Loucy (cell line): ENCODE data around the gene NDP.

Experiments used
- H2AFZ ChIP-seq: fragments of 200-600 bp; sonication (generic); 2 replicates; pipeline ENCODE4 v1.6.0; 2016; ENCODE audit warnings: antibody characterized with exemption, mild to moderate bottlenecking, low read length, moderate library complexity
- H3F3A ChIP-seq: fragments of 200-600 bp; 2 replicates; pipeline ENCODE4 v1.6.0; 2016; ENCODE audit warnings: antibody characterized with exemption, low read depth, mild to moderate bottlenecking
- H3K27me3 ChIP-seq: fragments of 200-600 bp; sonication (generic); 2 replicates; pipeline ENCODE4 v1.6.1; 2014; ENCODE audit warnings: low read length, mild to moderate bottlenecking; ENCODE audit not compliant: insufficient read depth, poor library complexity, severe bottlenecking
- H3K36me3 ChIP-seq: fragments of 200-600 bp; sonication (generic); 2 replicates; pipeline ENCODE4 v1.6.1; 2016; ENCODE audit warnings: low read length; ENCODE audit not compliant: insufficient read depth
- H3K4me1 ChIP-seq: fragments of 200-600 bp; sonication (generic); 2 replicates; pipeline ENCODE4 v1.5.1; 2014; ENCODE audit warnings: low read length, mild to moderate bottlenecking; ENCODE audit not compliant: insufficient read depth, poor library complexity, severe bottlenecking
- H3K4me2 ChIP-seq: fragments of 200-600 bp; sonication (generic); 2 replicates; pipeline ENCODE4 v1.6.0; 2014; ENCODE audit warnings: antibody characterized with exemption, low read length, low read depth, mild to moderate bottlenecking; ENCODE audit not compliant: poor library complexity, severe bottlenecking
- H3K4me3 ChIP-seq: fragments of 200-600 bp; sonication (generic); 2 replicates; pipeline ENCODE4 v1.5.1; 2014; ENCODE audit warnings: low read length, mild to moderate bottlenecking, mixed read lengths; ENCODE audit not compliant: poor library complexity, severe bottlenecking
- H3K79me2 ChIP-seq: fragments of 200-600 bp; sonication (generic); 2 replicates; pipeline ENCODE4 v1.6.1; 2014; ENCODE audit warnings: low read length; ENCODE audit not compliant: insufficient read depth
- H3K9ac ChIP-seq: fragments of 200-600 bp; sonication (generic); 2 replicates; pipeline ENCODE4 v1.6.0; 2014; ENCODE audit warnings: mild to moderate bottlenecking, low read depth, low read length, moderate library complexity; ENCODE audit not compliant: poor library complexity, severe bottlenecking
- H3K9me2 ChIP-seq: fragments of 200-600 bp; sonication (generic); replicated peaks from 2 replicates; pipeline ENCODE4 v1.6.1; 2016; ENCODE audit warnings: low read depth, low read length, mixed read lengths
- H3K9me3 ChIP-seq: fragments of 200-600 bp; sonication (generic); 2 replicates; pipeline ENCODE4 v1.6.1; 2014; ENCODE audit warnings: mild to moderate bottlenecking, antibody characterized with exemption, low read length, low read depth; ENCODE audit not compliant: insufficient read depth
- H4K20me1 ChIP-seq: fragments of 200-600 bp; sonication (generic); 2 replicates; pipeline ENCODE4 v1.6.0; 2014; ENCODE audit warnings: antibody characterized with exemption, low read length, mild to moderate bottlenecking; ENCODE audit not compliant: insufficient read depth, poor library complexity, severe bottlenecking
- CTCF ChIP-seq: fragments of 200-600 bp; sonication (generic); conservative IDR thresholded peaks from 2 replicates; pipeline ENCODE4 v1.5.1; 2014; ENCODE audit warnings: mild to moderate bottlenecking, antibody characterized with exemption, low read length
- EZH2phosphoT487 ChIP-seq: fragments of 200-600 bp; IDR thresholded peaks from 2 replicates; pipeline ENCODE4 v1.6.1; 2018; ENCODE audit warnings: antibody characterized with exemption, mild to moderate bottlenecking, moderate library complexity, borderline replicate concordance

Gene NDP

GRCh38 chrX:43958529-43958928, 14.7 kb downstream of the NDP start:
- H3K4me3 ChIP-seq: peak overlapping the region; percentile 53
- no peaks in the 10 kb centered on the region for H3F3A ChIP-seq
- no peaks in the 10 kb centered on the region for H3K9me3 ChIP-seq
- H4K20me1 ChIP-seq: no peaks in the 10 kb centered on the region
- no peaks in the 10 kb centered on the region for H3K27me3 ChIP-seq
- H3K79me2 ChIP-seq: no peaks in the 10 kb centered on the region
- TF ChIP-seq EZH2phosphoT487 (no peak), CTCF (peak; percentile 78)
- no peaks in the 10 kb centered on the region for H3K4me1 ChIP-seq
- peak overlapping the region; percentile 74 for H2AFZ ChIP-seq
- no peaks in the 10 kb centered on the region for H3K36me3 ChIP-seq
- H3K4me2 ChIP-seq: peak overlapping the region; percentile 53
- H3K9me2 ChIP-seq: no peaks in the 10 kb centered on the region
- no peak overlapping the region for H3K9ac ChIP-seq

GRCh38 chrX:43956034-43956433, 17.2 kb downstream of the NDP start:
- H3K79me2 ChIP-seq: no peaks in the 10 kb centered on the region
- H3K9me2 ChIP-seq: no peaks in the 10 kb centered on the region
- TF ChIP-seq CTCF (no peak), EZH2phosphoT487 (no peak)
- H3K4me2 ChIP-seq: no peak overlapping the region
- no peaks in the 10 kb centered on the region for H4K20me1 ChIP-seq
- H3K36me3 ChIP-seq: no peaks in the 10 kb centered on the region
- no peaks in the 10 kb centered on the region for H3K4me1 ChIP-seq
- H3K9me3 ChIP-seq: no peaks in the 10 kb centered on the region
- H3F3A ChIP-seq: no peaks in the 10 kb centered on the region
- H3K27me3 ChIP-seq: no peaks in the 10 kb centered on the region
- H2AFZ ChIP-seq: no peak overlapping the region
- no peak overlapping the region for H3K9ac ChIP-seq
- no peak overlapping the region for H3K4me3 ChIP-seq

- TF ChIP-seq CTCF (no peak), EZH2phosphoT487 (no peak)
- H3K27me3 ChIP-seq: no peaks in the 10 kb centered on the region
- H3K4me3 ChIP-seq: no peak overlapping the region
- no peaks in the 10 kb centered on the region for H3F3A ChIP-seq
- no peaks in the 10 kb centered on the region for H4K20me1 ChIP-seq
- H3K4me2 ChIP-seq: no peak overlapping the region
- no peaks in the 10 kb centered on the region for H3K9me2 ChIP-seq
- H3K9ac ChIP-seq: no peak overlapping the region
- no peaks in the 10 kb centered on the region for H3K4me1 ChIP-seq
- H2AFZ ChIP-seq: no peak overlapping the region
- no peaks in the 10 kb centered on the region for H3K9me3 ChIP-seq
- no peaks in the 10 kb centered on the region for H3K36me3 ChIP-seq
- H3K79me2 ChIP-seq: no peaks in the 10 kb centered on the region
Observed at GRCh38 chrX:43953218-43953617, 20.0 kb downstream of the NDP start.
